Activated CD4-positive, alpha-beta memory T cell treated with anti-CD3 and anti-CD28 coated beads, Interleukin-2, amount 10 ng/mL, durations not matched to agents 7 days and 5 days (primary cell): ENCODE data around the gene DNAJC13. TPM values are rescaled to one million over a fixed set of nuclear protein-coding genes. Genes with fewer than 3 reads are reported as not detected.

Experiments
- CTCF ChIA-PET: fragments of 350-600 bp; sonication (Branson Sonifier 250); formaldehyde crosslinking; loops from one replicate; lab custom pipeline; 2021; ENCODE audit warnings: antibody characterized with exemption, inconsistent platforms; lab: Charles Lee
- POLR2A ChIA-PET: fragments of 350-600 bp; sonication (Branson Sonifier 250); formaldehyde crosslinking; loops from one replicate; lab custom pipeline; 2021; ENCODE audit warnings: antibody characterized with exemption; lab: Charles Lee
- DNase-seq: peaks from one replicate; pipeline ENCODE4 v3.0.0-alpha.2; 2020
- H3K27ac Mint-ChIP-seq: one replicate; pipeline ENCODE4 v1.8.0; 2021; ENCODE audit warnings: mild to moderate bottlenecking, mixed read lengths
- H3K27me3 Mint-ChIP-seq: one replicate; pipeline ENCODE4 v1.8.0; 2021; ENCODE audit warnings: mixed read lengths
- H3K36me3 Mint-ChIP-seq: one replicate; pipeline ENCODE4 v1.8.0; 2021; ENCODE audit warnings: low read depth, mixed read lengths
- H3K4me1 Mint-ChIP-seq: one replicate; pipeline ENCODE4 v1.8.0; 2021; ENCODE audit warnings: mixed read lengths
- H3K4me3 Mint-ChIP-seq: one replicate; pipeline ENCODE4 v1.8.0; 2021; ENCODE audit warnings: mild to moderate bottlenecking, mixed read lengths
- H3K9me3 Mint-ChIP-seq: one replicate; pipeline ENCODE4 v1.8.0; 2021; ENCODE audit warnings: mixed read lengths
- total RNA-seq, 2 experiments: library from RNA; stranded (reverse); gene quantifications; one replicate each; pipeline ENCODE4 v1.2.3, GENCODE V29; 2021

DNAJC13 gene
- total RNA-seq, 2 experiments from 2014 or later, result 31.0 to 36.7 TPM

GRCh38 chr3:132538072-132538471 lies 120.8 kb downstream of the DNAJC13 start:
- no peaks in the 10 kb centered on the region for H3K9me3 Mint-ChIP-seq
- H3K4me1 Mint-ChIP-seq, result peaks cover 17% of the 10 kb centered on the region
- H3K4me3 Mint-ChIP-seq, result no peak overlapping the region
- no peaks in the 10 kb centered on the region for H3K27me3 Mint-ChIP-seq
- peaks cover 40% of the 10 kb centered on the region for H3K36me3 Mint-ChIP-seq
- ChIA-PET POLR2A (no interaction called here), CTCF (interaction anchor here (1.5 to 7.2 kb wide), 3 partner anchors 10 to 122 kb away, joined by 4 to 100 read pairs (median 5); partner anchors contain the start of gene UBA5)
- no peak for DNase-seq
- H3K27ac Mint-ChIP-seq, result no peak overlapping the region

- Mint-ChIP-seq H3K9me3 (no peaks in the 10 kb centered on the region), H3K36me3 (peaks cover 40% of the 10 kb centered on the region), H3K27me3 (no peaks in the 10 kb centered on the region), H3K4me1 (peaks cover 24% of the 10 kb centered on the region), H3K4me3 (no peak overlapping the region), H3K27ac (no peak overlapping the region)
- ChIA-PET POLR2A (no interaction called here), CTCF (interaction anchor here (0.7 kb wide), 1 partner anchor 102 kb away, joined by 3 read pairs; no protein-coding TSS in a partner anchor)
- DNase-seq, result no peak
These were observed 122.4 kb downstream of the DNAJC13 start for GRCh38 chr3:132539681-132540080.

DNA sequence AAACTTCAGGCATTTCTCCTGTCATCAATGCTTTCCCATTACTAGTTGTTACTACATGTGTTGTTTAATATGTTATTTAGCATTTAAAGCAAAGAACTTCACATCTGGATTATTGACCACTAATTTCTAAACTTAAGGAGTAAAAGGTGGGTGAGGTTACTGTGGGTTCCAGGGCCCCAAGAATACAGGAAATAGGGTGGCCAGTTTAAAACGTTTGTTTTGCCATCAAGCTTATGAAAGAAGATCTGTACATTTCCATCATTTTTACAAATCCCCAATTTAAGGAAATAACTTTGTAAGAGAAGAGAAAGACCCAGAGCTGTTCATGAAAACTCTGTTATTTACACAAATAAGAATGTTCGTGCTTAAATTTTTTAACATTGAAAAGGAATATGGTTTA lies 125.3 kb downstream of the DNAJC13 start:
- H3K4me3 Mint-ChIP-seq, result no peak overlapping the region
- no peak for DNase-seq
- H3K36me3 Mint-ChIP-seq, result peaks cover 32% of the 10 kb centered on the region
- H3K4me1 Mint-ChIP-seq, result peaks cover 21% of the 10 kb centered on the region
- no peaks in the 10 kb centered on the region for H3K9me3 Mint-ChIP-seq
- ChIA-PET CTCF (interaction anchor here (2.7 kb wide), 1 partner anchor 100 kb away, joined by 11 read pairs; no protein-coding TSS in a partner anchor), POLR2A (no interaction called here)
- H3K27ac Mint-ChIP-seq, result no peak overlapping the region
- H3K27me3 Mint-ChIP-seq, result no peaks in the 10 kb centered on the region

DNA sequence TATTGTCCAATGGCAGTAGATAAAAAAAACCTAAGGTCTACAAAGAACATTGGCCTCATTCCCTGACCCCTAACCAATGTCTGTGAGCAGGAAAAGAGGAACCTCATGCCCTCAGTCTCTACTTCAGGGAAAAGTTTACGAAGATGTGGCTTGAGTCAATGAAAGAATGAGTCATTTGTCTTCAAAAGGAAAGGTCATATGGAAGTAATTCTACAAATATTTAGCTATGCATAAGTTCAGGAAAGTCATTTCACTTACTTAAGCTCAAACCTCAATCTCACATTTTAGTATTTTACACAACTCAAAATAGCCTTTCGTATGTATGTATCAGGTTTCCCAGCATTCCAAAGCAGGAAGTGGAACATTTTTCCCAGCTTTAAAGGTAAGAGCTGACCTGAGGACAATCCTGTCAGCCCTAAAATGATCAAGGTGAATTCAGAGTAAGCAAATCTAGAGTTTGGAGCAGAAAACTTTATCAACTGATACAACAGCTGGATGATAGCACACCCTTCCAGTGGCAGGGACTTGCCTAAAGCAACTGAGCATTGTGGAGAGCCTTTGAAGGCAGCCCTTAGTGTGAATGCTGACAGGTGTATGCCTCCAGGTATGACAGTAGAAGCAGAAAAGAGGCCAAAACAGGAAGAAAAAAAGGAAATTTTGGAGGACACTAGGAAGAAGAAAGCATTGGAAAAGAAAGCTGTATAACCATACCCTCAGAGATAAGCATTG lies 125.9 kb downstream of the DNAJC13 start:
- no peaks in the 10 kb centered on the region for H3K27me3 Mint-ChIP-seq
- POLR2A ChIA-PET, result no interaction called here
- DNase-seq, result no peak
- H3K36me3 Mint-ChIP-seq, result peaks cover 30% of the 10 kb centered on the region
- CTCF ChIA-PET, result interaction anchor here (0.8 to 2.7 kb wide), 3 partner anchors 9 to 191 kb away, joined by 3 to 11 read pairs (median 3); no protein-coding TSS in a partner anchor
- peaks cover 21% of the 10 kb centered on the region for H3K4me1 Mint-ChIP-seq
- no peak overlapping the region for H3K27ac Mint-ChIP-seq
- no peaks in the 10 kb centered on the region for H3K9me3 Mint-ChIP-seq
- H3K4me3 Mint-ChIP-seq, result no peak overlapping the region

DNA sequence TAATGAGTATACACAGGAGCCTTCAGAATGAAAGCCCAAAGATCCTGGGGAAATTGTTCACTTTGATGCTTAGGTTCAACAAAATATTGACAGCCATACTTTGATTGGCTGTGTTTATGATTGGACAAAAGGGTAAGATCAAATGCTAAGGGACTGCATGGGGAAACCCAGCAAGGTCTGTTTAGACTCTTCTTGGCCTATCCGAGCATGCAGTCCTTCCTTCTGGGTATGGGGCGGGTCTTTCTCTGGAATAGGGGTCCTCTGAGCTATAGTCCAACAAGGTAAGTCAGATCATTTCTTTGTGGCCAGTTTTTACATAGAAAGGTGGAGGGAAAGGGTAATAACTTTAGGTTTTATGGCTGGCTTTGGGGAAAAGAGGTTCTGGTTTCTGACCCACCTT lies 126.8 kb downstream of the DNAJC13 start:
- no peaks in the 10 kb centered on the region for H3K27me3 Mint-ChIP-seq
- ChIA-PET CTCF (interaction anchor here (1.2 to 2.7 kb wide), 2 partner anchors 10 to 98 kb away, joined by 3 to 11 read pairs; no protein-coding TSS in a partner anchor), POLR2A (no interaction called here)
- no peak overlapping the region for H3K4me3 Mint-ChIP-seq
- H3K36me3 Mint-ChIP-seq, result peaks cover 27% of the 10 kb centered on the region
- DNase-seq, result no peak
- no peaks in the 10 kb centered on the region for H3K9me3 Mint-ChIP-seq
- no peak overlapping the region for H3K27ac Mint-ChIP-seq
- H3K4me1 Mint-ChIP-seq, result peaks cover 23% of the 10 kb centered on the region

DNA sequence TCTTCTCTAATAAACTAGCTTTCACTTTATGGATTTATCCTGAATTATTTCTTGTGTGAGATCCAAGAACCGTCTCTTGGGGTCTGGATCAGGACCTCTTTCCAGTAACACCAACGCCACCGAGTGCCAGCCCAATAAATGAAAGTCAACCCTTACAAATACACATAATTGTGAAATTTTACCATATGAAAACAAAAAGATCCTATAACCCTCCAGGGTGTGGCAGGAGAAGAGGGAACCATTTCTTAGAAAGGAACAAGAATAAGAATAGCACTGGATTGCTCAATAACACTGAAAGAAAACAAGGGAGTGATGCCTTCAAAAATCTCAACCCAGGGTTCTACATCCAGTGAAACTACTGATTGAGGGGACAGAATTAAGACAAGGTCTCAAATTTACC lies 128.2 kb downstream of the DNAJC13 start:
- Mint-ChIP-seq H3K4me1 (peaks cover 33% of the 10 kb centered on the region), H3K27me3 (no peaks in the 10 kb centered on the region), H3K36me3 (peaks cover 22% of the 10 kb centered on the region), H3K9me3 (no peaks in the 10 kb centered on the region), H3K4me3 (no peak overlapping the region), H3K27ac (no peak overlapping the region)
- no peak for DNase-seq
- POLR2A ChIA-PET, result no interaction called here
- CTCF ChIA-PET, result interaction anchor here (1.1 to 3.4 kb wide), 3 partner anchors 10 to 97 kb away, joined by 3 to 12 read pairs (median 5); no protein-coding TSS in a partner anchor

- peaks cover 19% of the 10 kb centered on the region for H3K4me1 Mint-ChIP-seq
- no peaks in the 10 kb centered on the region for H3K9me3 Mint-ChIP-seq
- no peak for DNase-seq
- H3K27ac Mint-ChIP-seq, result no peak overlapping the region
- H3K27me3 Mint-ChIP-seq, result no peaks in the 10 kb centered on the region
- CTCF ChIA-PET, result interaction anchor here (0.8 to 1.0 kb wide), 2 partner anchors 12 to 13 kb away, joined by 3 read pairs; no protein-coding TSS in a partner anchor
- no peaks in the 10 kb centered on the region for H3K36me3 Mint-ChIP-seq
- H3K4me3 Mint-ChIP-seq, result no peak overlapping the region
- POLR2A ChIA-PET, result no interaction called here
These were observed 131.9 kb downstream of the DNAJC13 start for GRCh38 chr3:132549169-132549568.

DNA sequence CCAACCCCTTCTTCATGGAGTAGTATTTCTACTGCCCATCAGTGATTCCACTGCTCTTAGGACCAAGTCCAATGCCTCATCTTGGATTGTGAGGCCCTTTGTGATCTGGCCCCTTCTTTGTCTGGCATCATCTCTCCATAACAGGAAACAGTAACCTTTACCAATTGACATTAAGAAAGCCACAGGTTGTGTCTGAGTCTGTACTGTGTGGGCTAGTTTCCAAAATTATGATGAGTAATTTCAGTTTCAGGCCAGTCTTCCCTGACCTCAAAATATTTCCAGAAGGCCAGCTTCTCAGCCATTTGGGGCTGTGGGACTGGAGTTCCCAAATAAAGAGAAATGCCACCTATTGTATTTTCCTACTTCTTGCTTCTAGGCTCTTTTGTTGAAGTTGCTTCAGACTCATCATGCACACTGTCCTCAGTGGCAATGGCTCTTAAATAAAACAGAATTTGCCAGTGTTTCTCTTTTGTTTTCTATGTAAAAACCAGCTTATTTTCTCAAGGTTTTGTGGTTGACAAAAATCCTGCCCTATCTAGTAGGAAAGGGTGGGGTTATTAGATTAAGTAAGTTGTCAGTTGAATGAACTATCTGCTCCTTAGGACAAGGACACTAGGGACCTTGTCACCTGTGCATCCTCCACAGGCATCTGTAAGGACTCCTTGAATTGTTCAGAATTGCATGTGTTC lies 132.7 kb downstream of the DNAJC13 start:
- no peaks in the 10 kb centered on the region for H3K9me3 Mint-ChIP-seq
- DNase-seq, result no peak
- CTCF ChIA-PET, result no interaction called here
- POLR2A ChIA-PET, result no interaction called here
- H3K4me3 Mint-ChIP-seq, result no peak overlapping the region
- peaks cover 17% of the 10 kb centered on the region for H3K4me1 Mint-ChIP-seq
- no peaks in the 10 kb centered on the region for H3K36me3 Mint-ChIP-seq
- peak overlapping the region; percentile 22 for H3K27ac Mint-ChIP-seq
- no peaks in the 10 kb centered on the region for H3K27me3 Mint-ChIP-seq

DNA sequence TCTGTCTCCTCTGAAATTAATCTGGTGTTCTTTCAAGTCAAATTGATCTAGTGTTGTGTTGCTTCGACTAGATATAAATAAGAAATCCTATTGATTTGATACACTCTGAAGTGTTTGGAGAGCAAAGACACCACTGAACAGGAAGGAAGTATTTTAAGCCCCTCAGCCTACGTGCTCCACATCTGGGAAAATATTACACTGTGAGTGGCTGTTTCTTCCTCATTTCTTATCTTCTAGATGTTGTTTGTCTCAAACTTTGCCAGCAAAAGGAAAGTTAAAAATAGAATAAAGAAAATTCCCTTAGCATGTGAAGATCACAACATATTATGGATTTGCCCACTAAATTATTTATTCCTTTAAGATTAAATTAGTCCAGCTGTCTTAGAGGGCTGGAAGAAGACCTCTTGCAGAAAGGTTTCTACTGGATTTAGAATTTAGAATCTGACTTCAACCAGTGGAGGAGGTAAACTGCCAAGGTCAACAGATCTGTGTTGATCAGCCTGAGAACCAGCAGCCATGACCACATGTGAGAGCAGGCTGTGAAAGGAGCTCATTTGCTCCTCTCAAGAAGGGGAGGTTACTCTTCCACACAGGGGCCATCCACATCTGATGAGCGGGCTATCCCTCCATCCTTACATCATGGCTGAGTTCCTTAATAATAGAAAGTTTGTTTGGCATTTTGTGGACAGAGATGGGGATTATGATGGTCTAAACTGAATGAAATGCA lies 133.4 kb downstream of the DNAJC13 start:
- ChIA-PET CTCF (interaction anchor here (1.4 kb wide), 1 partner anchor 14 kb away, joined by 3 read pairs; no protein-coding TSS in a partner anchor), POLR2A (no interaction called here)
- H3K27me3 Mint-ChIP-seq, result no peaks in the 10 kb centered on the region
- DNase-seq, result no peak
- H3K36me3 Mint-ChIP-seq, result no peaks in the 10 kb centered on the region
- no peaks in the 10 kb centered on the region for H3K9me3 Mint-ChIP-seq
- H3K27ac Mint-ChIP-seq, result no peak overlapping the region
- no peak overlapping the region for H3K4me3 Mint-ChIP-seq
- H3K4me1 Mint-ChIP-seq, result peaks cover 17% of the 10 kb centered on the region

DNA sequence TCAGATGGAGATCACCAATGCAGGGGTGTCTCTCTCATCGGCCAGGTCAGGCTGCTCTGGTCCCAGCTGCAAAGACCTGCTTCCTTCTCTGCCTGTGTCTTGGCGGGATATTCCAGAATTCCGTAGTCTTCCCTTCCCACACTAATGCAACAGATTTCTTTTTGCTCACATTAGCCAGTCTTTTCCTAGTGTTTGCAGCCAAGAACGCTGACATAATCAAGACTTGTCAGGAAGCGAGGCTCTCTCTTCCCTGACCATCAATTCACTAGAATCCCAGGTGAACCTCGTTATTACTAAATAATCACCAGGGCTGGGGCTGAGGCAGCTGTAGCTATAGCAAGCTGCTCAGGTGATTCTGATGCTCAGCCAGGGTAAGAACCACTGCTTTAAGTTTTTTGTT lies 136.5 kb downstream of the DNAJC13 start:
- H3K27ac Mint-ChIP-seq, result no peak overlapping the region

DNA sequence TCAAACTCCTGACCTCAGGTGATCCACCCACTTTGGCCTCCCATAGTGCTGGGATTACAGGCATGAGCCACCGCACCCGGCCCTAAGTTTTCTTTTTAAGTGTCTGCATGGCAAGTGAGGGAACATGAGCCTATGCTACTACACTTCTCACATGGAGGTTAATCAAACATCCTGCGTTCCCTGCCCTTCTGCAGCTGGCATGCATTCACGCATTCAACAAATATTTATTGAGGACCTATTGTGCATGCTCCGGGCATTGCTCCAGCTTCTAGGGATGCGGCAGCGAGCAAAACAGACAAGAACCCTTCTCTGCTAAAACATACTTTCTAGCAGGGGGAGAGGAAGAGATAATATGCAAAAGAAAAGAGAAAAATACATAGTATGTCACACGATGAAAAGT lies 137.1 kb downstream of the DNAJC13 start:
- Mint-ChIP-seq H3K27me3 (no peaks in the 10 kb centered on the region), H3K4me3 (no peak overlapping the region), H3K27ac (no peak overlapping the region), H3K9me3 (no peaks in the 10 kb centered on the region), H3K4me1 (peaks cover 15% of the 10 kb centered on the region), H3K36me3 (no peaks in the 10 kb centered on the region)
- DNase-seq, result no peak
- ChIA-PET POLR2A (no interaction called here), CTCF (no interaction called here)

More for the DNA sequence above, 136.5 kb downstream of the DNAJC13 start:
- ChIA-PET POLR2A (no interaction called here), CTCF (no interaction called here)
- H3K36me3 Mint-ChIP-seq, result no peaks in the 10 kb centered on the region
- no peak overlapping the region for H3K4me3 Mint-ChIP-seq
- peaks cover 17% of the 10 kb centered on the region for H3K4me1 Mint-ChIP-seq
- H3K27me3 Mint-ChIP-seq, result no peaks in the 10 kb centered on the region
- no peak for DNase-seq
- no peaks in the 10 kb centered on the region for H3K9me3 Mint-ChIP-seq

GRCh38 chr3:132555306-132556035 lies 138.2 kb downstream of the DNAJC13 start:
- Mint-ChIP-seq H3K9me3 (no peaks in the 10 kb centered on the region), H3K36me3 (no peaks in the 10 kb centered on the region), H3K27ac (no peak overlapping the region), H3K27me3 (no peaks in the 10 kb centered on the region), H3K4me1 (peaks cover 5% of the 10 kb centered on the region), H3K4me3 (no peak overlapping the region)
- DNase-seq, result no peak
- ChIA-PET CTCF (no interaction called here), POLR2A (no interaction called here)
